Ovary (tissue), 3 donors: ENCODE measurements around the gene GPC1.

Experiments used
- CTCF ChIP-seq, 3 donors: fragments of 450-650 bp in 2 of 3; fragments of 200-600 bp in 1 of 3; IDR thresholded peaks; one replicate each; pipeline versions ENCODE4 v1.5.1 to v1.8.0; 2016 to 2022; ENCODE audit warnings: antibody characterized with exemption in 3 of 3, mild to moderate bottlenecking in 1 of 3
- EP300 ChIP-seq: sonication (generic); formaldehyde crosslinking; IDR thresholded peaks from one replicate; pipeline ENCODE4 v1.6.1; 2017; ENCODE audit warnings: antibody characterized with exemption
- POLR2A ChIP-seq: fragments of 450-650 bp; IDR thresholded peaks from one replicate; pipeline ENCODE4 v1.6.1; 2017; ENCODE audit warnings: antibody characterized with exemption, mild to moderate bottlenecking, moderate library complexity
- donor health status: DM: no; HTN: no; CAD: no.

DNA sequence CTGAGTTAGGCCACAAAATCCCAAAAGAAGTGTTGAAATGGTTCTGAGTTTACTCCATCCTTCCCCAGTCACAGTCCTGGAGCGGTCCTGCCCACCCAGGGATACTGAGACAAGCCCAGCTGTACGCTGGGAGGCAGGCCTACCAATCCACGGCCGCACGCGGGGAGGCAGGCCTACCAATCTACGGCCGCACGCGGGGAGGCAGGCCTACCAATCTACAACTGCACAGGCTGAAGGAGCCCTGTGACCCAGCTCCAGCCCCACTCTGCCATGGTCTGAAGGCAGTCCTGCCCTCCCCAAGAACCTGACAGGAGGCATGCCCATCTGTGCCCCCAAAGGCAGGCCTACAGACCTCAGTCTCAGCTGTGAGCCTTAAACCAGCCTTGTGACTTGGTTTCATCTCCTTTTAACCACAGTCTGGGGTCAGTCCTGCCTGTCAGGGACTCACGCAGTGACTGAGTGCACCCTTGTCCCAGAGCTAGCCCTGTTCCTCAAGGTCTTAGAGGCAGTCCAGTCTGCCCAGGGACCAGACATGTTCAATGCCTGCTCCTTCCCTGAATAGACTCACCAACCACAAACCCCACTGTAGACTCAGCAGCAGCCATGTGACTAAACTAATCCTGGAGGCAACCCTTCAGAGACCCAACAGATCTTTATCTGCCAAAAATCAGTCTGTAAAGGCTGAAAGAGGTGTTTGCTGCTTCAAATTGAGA lies 36.8 kb downstream of the GPC1 start:
- TF ChIP-seq CTCF (IDR thresholded peaks at IDR 0.05) = no peak
- TF ChIP-seq EP300 = no peak
- TF ChIP-seq POLR2A = no peak
